Central memory CD8-positive, alpha-beta T cell (primary cell): ENCODE measurements around the gene CLIC4.
"Not testable (repeated sequence)": the region's sequence is repeated elsewhere in the genome, so short reads cannot be mapped to it uniquely, and the experiment has no call there.

ENCODE experiments used
- ATAC-seq: fragments of 150-1000 bp; cut with Tn5 transposase; replicated peaks from 2 replicates; pipeline ENCODE4 v1.10.0; 2022; ENCODE audit warnings: mild to moderate bottlenecking, moderate FRiP score, moderate number of reproducible peaks; ENCODE audit not compliant: poor library complexity, severe bottlenecking; ENCODE audit errors: extremely low read depth
- DNase-seq, 2 donors: peaks; one replicate each; pipeline ENCODE4 v3.0.0; 2021; ENCODE audit warnings: low spot score in 2 of 2
- H3K27ac Mint-ChIP-seq: one replicate; pipeline ENCODE4 v1.8.0; 2022; ENCODE audit warnings: low read depth, mild to moderate bottlenecking, moderate library complexity, mixed read lengths
- H3K27me3 Mint-ChIP-seq: one replicate; pipeline ENCODE4 v1.8.0; 2022; ENCODE audit warnings: mixed read lengths
- H3K36me3 Mint-ChIP-seq: one replicate; pipeline ENCODE4 v1.8.0; 2022; ENCODE audit warnings: mild to moderate bottlenecking, moderate library complexity, mixed read lengths; ENCODE audit not compliant: insufficient read depth
- H3K4me1 Mint-ChIP-seq: one replicate; pipeline ENCODE4 v1.8.0; 2022; ENCODE audit warnings: mixed read lengths
- H3K4me3 Mint-ChIP-seq: one replicate; pipeline ENCODE4 v1.8.0; 2022; ENCODE audit warnings: mild to moderate bottlenecking, moderate library complexity, mixed read lengths
- H3K9me3 Mint-ChIP-seq: one replicate; pipeline ENCODE4 v1.8.0; 2022; ENCODE audit warnings: mixed read lengths

Gene CLIC4

DNA sequence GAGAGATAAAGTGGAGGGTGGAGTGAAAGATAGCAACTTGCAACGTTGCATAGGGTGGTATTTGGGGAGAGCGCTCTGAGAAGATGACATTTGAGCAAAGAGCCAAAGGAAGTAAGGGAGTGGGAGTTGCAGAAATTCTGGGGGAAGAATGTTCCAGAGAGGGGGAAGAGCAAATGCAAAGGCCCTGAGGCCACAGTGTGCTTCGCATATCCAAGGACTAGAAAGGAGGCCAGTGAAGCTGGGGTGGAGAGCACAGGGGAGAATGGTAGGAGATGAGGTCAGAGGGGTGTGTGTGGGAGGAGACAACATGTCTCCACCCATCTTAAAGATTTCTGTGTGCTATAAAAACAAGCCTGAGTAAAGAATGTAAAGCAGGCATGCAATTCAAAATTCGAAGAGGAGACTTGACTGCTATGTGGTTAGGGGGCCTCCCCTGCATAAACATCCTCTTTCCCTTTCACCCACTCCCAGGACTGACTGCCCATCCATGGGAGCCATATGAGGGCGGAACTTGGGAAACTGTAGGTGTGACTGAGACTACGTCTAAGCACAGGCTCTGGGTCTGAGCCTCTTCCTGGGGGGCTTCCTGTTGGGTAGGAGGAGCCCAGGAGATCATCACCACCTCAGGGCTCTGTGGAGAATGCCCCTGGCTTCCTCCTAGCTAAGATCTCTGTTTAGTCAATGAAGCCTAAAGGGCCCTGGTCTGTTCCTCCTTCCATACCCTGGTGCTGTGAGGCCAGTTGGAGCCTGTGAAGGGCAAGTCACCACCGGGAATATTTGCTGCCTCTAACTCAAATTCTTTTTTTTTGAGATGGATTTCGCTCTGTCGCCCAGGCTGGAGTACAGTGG, 2.9 kb upstream of the CLIC4 start:
- H3K4me3 Mint-ChIP-seq = no peak overlapping the region

DNA sequence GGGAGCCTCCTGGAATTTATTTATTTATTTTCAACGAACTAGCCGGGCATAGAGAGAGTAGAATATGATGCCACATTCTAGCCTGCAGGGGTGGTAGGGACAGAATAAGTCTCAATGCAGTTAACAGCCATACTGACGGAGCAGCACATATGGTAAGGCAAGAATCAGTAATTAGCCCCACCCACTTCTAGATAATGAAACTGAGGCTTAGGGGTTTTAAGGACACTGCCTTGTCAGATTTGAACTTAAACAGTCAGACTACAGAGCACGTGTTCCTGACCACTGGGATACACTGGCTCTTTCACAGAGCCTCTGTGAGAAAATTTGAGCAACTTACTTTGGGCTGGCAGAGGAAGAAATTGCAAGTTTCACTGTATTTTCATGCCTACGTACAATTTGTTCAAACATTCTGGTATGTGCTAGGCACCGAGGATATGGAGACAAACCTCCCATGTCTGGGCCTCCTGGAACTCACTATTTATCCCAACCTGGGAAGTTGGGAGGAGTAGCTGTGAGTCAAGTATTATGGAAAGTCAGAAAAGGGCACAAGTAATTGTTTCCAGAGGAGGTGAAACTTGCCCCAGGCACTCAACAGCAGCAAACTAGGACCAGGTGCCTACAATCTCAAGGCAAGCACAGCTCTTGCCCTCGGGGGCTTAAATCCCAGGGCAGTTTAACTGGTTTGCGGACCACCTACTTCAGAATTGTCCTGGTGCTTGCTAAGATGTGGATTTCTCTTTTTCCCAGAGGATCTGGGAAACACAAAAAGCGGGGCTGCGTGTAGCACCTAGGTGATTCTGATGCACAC, 1.6 kb upstream of the CLIC4 start:
- Mint-ChIP-seq H3K36me3 (peaks cover 8% of the 10 kb centered on the region), H3K4me1 (peaks cover 7% of the 10 kb centered on the region), H3K9me3 (no peaks in the 10 kb centered on the region), H3K27me3 (peaks cover 13% of the 10 kb centered on the region), H3K27ac (no peak overlapping the region), H3K4me3 (peak overlapping the region; percentile 81)
- ATAC-seq = no peak
- DNase-seq = no peak

More for the DNA sequence above, 2.9 kb upstream of the CLIC4 start:
- H3K36me3 Mint-ChIP-seq = peaks cover 8% of the 10 kb centered on the region
- H3K4me1 Mint-ChIP-seq = peaks cover 7% of the 10 kb centered on the region
- H3K27ac Mint-ChIP-seq = no peak overlapping the region
- peaks cover 13% of the 10 kb centered on the region for H3K27me3 Mint-ChIP-seq
- no peak for DNase-seq
- H3K9me3 Mint-ChIP-seq = no peaks in the 10 kb centered on the region
- ATAC-seq = no peak

DNA sequence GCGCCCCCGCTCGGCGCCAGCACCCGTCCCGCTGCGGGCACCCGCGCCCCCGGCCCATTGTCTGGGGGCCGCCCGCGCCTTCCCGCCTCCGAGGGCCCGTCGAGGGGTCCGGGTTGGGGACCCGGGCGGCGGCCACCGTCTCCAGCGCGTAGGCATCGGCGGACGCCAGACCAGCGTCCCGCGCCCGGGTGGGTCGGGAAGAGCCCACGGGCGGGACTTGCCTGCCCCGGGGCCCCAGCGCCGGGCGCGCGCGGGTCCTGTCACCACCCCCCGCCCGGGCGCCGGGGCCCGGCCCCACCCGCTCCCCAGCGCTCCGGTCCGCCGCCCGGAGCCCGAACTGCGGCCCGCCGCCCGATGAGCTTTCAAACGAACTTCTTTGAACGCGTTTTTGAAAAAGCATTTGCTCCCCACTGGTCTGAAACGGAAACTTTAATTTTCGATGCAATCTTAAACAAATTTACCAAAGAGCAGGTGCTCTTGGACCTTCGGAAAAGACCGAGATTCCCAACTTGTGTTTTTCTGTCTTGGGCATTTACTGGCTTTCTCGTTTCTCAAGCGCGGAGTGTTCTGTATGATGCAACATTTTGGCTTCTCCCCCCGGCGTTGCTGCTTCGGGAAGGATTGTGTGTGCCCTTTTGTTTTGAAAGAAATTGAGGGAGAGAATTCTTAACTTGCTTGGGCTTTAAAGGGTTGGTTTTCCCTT, 615 bp downstream of the CLIC4 start:
- Mint-ChIP-seq H3K27me3 (peaks cover 11% of the 10 kb centered on the region), H3K4me3 (peak overlapping the region; percentile 76), H3K36me3 (peaks cover 8% of the 10 kb centered on the region), H3K9me3 (no peaks in the 10 kb centered on the region), H3K27ac (no peak overlapping the region), H3K4me1 (peaks cover 7% of the 10 kb centered on the region)
- ATAC-seq = no peak
- no peak for DNase-seq

DNA sequence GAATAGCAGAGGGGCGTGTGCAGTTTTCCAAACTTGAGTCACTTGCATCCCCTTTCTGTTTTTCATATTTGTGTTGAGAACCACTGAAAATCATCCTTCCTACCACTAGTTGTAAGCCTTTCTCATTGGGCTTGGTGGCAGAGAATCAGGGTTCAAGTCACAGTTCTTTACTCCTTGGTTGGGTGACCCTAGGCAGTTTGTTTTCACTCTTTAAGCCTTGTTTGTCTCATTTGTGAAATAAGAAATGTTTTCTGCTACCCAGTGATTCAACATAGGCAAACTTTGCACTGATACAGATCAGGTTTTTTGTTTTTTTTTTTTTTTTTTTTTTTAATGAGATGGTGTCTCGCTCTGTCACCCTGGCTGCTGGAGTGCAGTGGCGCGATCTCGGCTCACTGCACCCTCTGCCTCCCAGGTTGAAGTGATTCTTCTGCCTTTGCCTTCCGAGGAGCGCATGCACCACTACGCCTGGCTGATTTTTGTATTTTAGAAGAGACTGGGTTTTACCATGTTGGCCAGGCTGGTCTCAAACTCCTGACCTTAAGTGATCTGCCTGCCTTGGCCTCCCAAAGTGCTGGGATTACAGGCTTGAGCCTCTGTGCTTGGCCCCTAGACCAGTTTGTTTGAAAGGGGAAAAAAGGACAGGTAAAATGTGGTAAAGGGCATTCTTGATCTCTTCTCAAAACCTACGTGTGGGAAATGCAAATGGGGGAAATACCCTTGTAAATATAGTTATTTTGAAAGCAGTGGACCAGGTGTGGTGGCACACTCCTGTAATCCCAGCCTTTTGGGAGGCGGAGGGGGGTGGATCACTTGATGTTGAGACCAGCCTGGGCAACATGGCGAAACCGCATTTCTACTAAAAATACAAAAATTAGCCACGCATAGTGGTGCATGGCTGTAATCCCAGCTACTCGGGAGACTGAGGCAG, 3.2 kb downstream of the CLIC4 start:
- Mint-ChIP-seq H3K36me3 (peaks cover 6% of the 10 kb centered on the region), H3K4me3 (no peak overlapping the region), H3K4me1 (peaks cover 7% of the 10 kb centered on the region), H3K27me3 (no peaks in the 10 kb centered on the region), H3K9me3 (no peaks in the 10 kb centered on the region), H3K27ac (no peak overlapping the region)
- ATAC-seq (no peak), DNase-seq (no peak)

DNA sequence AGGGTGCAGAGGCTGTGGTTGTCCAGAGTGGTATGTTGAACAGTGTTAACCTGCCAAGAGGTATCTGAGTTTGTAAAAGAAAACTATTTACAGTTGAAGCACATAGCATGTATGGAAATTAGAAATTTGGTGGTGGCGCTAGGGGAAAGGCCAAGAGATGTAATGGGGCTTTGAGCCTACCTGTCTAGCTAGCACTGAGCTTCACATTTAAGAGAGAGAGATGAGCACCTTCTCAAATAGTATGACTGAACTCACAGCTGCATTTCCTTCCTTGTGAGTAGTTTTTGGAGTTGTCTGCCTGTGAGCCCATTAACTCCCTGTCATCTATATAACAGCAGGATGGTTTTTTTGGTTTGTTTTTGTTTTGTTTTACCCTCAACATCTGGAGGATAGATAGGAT, 4.0 kb downstream of the CLIC4 start:
- Mint-ChIP-seq H3K27me3 (no peaks in the 10 kb centered on the region), H3K27ac (no peak overlapping the region), H3K36me3 (peaks cover 6% of the 10 kb centered on the region), H3K9me3 (no peaks in the 10 kb centered on the region), H3K4me3 (no peak overlapping the region), H3K4me1 (no peaks in the 10 kb centered on the region)
- DNase-seq (no peak), ATAC-seq (no peak)

DNA sequence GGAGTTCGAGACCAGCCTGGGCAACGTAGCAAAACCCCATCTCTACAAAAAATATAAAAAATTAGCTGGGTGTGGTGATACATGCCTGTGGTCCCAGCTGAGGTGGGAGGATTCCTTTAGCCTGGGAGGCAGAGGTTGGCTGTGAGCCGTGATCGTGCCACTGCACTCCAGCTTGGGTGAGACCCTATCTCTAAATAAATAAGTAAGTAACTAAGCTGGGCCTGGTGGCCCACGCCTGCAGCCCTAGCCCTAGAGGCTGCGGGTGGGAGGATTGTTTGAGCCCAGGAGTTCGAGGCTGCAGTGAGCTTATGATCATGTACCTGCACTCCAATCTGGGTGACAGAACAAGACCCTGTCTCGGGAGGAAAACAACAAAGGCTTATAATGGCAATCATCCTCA, 4.6 kb downstream of the CLIC4 start:
- DNase-seq (no peak), ATAC-seq (no peak)
- H3K4me3 Mint-ChIP-seq = no peak overlapping the region
- peaks cover 4% of the 10 kb centered on the region for H3K36me3 Mint-ChIP-seq
- H3K9me3 Mint-ChIP-seq = no peaks in the 10 kb centered on the region
- H3K27ac Mint-ChIP-seq = no peak overlapping the region
- no peaks in the 10 kb centered on the region for H3K4me1 Mint-ChIP-seq
- no peaks in the 10 kb centered on the region for H3K27me3 Mint-ChIP-seq

DNA sequence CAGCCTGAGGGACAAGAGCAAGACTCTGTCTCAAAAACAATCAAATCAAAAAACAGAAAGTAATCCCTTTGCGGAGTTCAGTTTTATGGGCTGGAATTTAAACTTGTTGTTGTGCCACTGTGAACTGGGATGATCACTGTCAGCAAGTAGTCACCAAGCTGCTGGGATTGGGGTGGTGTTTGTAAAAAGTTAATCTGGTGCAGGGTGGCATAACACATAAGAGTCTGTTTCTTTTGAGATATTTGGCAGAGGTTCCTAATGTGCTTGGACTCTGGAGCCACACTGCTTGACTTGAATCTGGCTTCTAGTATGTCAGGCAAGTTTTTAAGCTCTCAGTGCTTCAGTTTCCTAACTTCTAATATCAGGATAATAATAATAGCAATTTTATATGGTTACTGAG, 6.6 kb downstream of the CLIC4 start:
- Mint-ChIP-seq H3K27me3 (no peaks in the 10 kb centered on the region), H3K4me1 (no peaks in the 10 kb centered on the region), H3K27ac (no peak overlapping the region)

DNA sequence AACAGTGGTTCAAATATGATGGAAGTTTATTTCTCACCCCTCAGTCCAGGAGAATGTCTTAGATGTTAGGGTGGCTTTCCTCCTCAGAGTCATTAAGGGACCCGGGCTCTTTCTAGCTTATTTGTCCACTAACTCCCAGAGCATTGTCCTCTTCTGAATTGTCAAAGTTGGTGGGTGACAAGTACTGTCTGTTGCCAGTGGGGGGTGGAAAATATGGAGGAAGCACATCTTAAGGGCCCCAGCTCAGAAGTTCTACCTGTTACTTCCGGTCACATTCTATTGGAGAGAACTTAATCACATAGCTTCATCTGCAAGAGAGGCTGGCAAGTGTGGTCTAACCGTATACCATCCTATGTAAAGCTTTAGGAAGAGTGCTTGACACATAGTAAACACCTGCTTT, 7.1 kb downstream of the CLIC4 start:
- Mint-ChIP-seq H3K4me1 (no peaks in the 10 kb centered on the region), H3K27me3 (no peaks in the 10 kb centered on the region), H3K9me3 (no peaks in the 10 kb centered on the region), H3K27ac (no peak overlapping the region), H3K36me3 (no peaks in the 10 kb centered on the region), H3K4me3 (no peak overlapping the region)
- no peak for DNase-seq
- ATAC-seq = no peak

More for the DNA sequence above, 6.6 kb downstream of the CLIC4 start:
- ATAC-seq (no peak), DNase-seq (no peak)
- H3K9me3 Mint-ChIP-seq = no peaks in the 10 kb centered on the region
- peaks cover 2% of the 10 kb centered on the region for H3K36me3 Mint-ChIP-seq
- H3K4me3 Mint-ChIP-seq = no peak overlapping the region

DNA sequence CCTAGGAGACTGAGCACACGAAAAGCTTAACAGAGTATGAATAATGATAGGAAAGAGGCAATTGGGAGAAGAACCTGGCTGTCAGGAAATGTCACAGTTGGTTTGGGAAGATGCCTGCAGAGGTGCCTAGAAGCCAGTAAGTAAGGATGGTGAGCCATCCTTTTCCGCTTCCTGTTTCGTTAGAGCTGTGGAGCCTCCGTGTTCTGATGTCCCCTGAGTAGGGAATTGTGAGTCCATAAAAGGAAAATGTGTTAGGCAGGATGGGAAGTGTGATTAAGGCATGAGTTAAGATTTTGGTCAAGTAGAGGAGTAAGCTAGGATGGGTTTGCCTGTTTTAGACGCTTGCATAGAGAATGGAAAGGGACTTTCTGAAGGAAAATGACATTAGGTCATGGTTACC, 9.0 kb downstream of the CLIC4 start:
- no peak overlapping the region for H3K4me3 Mint-ChIP-seq
- H3K36me3 Mint-ChIP-seq = no peaks in the 10 kb centered on the region
- no peaks in the 10 kb centered on the region for H3K9me3 Mint-ChIP-seq
- H3K4me1 Mint-ChIP-seq = no peaks in the 10 kb centered on the region
- DNase-seq = no peak
- ATAC-seq = no peak
- no peaks in the 10 kb centered on the region for H3K27me3 Mint-ChIP-seq
- H3K27ac Mint-ChIP-seq = no peak overlapping the region

DNA sequence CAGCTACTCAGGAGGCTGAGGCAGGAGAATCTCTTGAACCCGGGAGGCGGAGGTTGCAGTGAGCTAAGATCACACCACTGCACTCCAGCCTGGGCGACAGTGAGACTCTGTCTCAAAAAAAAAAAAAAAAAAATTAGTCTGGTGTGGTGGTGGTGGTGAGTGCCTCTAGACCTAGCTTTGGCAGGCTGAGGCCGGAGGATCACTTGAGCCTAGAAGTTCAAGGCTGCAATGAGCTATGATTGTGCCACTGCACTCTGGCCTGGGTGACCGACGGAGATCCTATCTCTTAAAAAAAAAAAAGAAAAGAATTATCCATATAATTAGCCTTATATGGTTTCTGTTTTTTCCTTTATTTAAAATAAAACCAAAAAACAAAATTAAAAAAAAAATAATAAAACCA, 10.1 kb downstream of the CLIC4 start:
- not testable (repeated sequence) for ATAC-seq, H3K27me3 Mint-ChIP-seq, H3K36me3 Mint-ChIP-seq, H3K4me1 Mint-ChIP-seq, DNase-seq, H3K27ac Mint-ChIP-seq, H3K9me3 Mint-ChIP-seq, H3K4me3 Mint-ChIP-seq

DNA sequence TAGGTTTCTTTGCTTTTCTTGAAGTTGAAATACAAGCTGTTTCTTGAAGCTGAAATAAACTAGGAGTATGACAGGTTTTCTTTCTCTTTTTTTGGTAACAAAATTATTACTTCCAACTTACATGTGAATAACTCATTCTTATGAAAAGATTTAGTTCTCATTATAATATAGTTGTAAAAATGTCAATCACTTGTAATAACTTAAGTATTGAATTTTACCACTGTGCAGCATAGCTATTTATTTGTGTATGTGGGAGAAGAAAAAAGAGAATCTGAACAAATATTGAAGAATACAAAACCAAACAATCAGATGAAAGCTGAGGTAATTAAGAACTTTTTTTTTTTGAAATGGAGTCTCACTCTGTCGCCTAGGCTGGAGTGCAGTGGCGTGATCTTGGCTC, 11.1 kb downstream of the CLIC4 start:
- no peaks in the 10 kb centered on the region for H3K4me1 Mint-ChIP-seq
- H3K9me3 Mint-ChIP-seq = no peaks in the 10 kb centered on the region
- H3K4me3 Mint-ChIP-seq = no peak overlapping the region
- ATAC-seq (no peak), DNase-seq (no peak)
- no peak overlapping the region for H3K27ac Mint-ChIP-seq
- H3K36me3 Mint-ChIP-seq = no peaks in the 10 kb centered on the region
- no peaks in the 10 kb centered on the region for H3K27me3 Mint-ChIP-seq

DNA sequence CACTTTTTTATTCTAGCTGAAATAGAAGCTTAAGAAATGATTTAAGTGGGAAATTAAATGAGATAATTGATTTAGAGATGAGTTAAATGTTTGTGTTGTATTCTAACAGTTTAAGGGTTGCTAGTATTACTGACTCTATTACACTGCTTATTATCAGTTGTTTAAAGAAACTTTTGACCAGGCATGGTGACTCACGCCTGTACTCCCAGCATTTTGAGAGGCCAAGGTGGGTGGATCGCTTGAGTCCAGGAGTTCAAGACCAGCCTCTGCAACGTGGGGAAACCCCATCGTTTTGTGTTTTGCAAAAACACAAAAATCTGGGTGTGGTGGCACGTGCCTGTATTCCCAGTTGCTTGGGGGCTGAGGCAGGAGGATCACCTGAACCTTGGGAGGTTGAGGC, 14.2 kb downstream of the CLIC4 start:
- Mint-ChIP-seq H3K4me3 (no peak overlapping the region), H3K9me3 (no peaks in the 10 kb centered on the region), H3K27ac (no peak overlapping the region), H3K36me3 (no peaks in the 10 kb centered on the region), H3K27me3 (no peaks in the 10 kb centered on the region), H3K4me1 (no peaks in the 10 kb centered on the region)
- ATAC-seq = no peak
- no peak for DNase-seq
